ENCODE results near the gene NEK7.
A peak's percentile ranks its signal among the peaks of the same experiment; 100 is the strongest.

The NEK7 gene

DNA sequence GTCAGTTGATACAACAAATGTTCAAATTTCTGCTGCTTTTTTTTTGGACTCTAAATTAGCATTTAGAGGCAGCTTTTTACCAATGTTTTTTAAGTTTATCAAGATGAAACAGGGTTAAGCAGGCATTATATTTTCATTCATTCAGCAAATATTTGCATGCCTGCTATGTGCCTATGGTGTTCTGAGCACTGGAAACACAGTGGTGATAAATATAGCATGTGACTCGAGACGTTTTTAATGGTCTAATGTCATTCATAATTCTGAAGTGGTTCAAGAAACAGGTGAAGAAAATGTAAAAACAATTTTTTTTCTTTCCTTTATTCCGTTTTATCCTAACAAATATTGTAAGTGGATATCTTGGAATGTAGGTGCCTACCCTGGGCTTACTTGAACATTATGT, 26.8 kb downstream of the NEK7 start:
- H2AFZ ChIP-seq (ENCODE audit: low read length) = no peak overlapping the region
- DNase-seq = no peak
- no peaks in the 10 kb centered on the region for H3K9me2 ChIP-seq (replicated peaks; ENCODE audit: insufficient read depth, low read length)
- no peak overlapping the region for H3K4me2 ChIP-seq (ENCODE audit: low read depth, low read length)
- H3K27ac ChIP-seq (ENCODE audit: low read length) = no peak overlapping the region
- H3F3A ChIP-seq (ENCODE audit: insufficient read depth, low read length) = no peaks in the 10 kb centered on the region
- H3K4me1 ChIP-seq (ENCODE audit: low read length) = peaks cover 13% of the 10 kb centered on the region
- no peaks in the 10 kb centered on the region for H3K36me3 ChIP-seq (replicated peaks; ENCODE audit: insufficient read depth, low read length)
- H3K9ac ChIP-seq (ENCODE audit: low read length) = no peak overlapping the region
- H4K20me1 ChIP-seq (ENCODE audit: insufficient read depth, low read length) = peaks cover 3% of the 10 kb centered on the region; the same call in 1 of the 2 replicates
- H3K9me3 ChIP-seq (replicated peaks; ENCODE audit: insufficient read depth, low read length) = no peaks in the 10 kb centered on the region
- TF ChIP-seq CTCF (IDR thresholded peaks at IDR 0.05; ENCODE audit: low read length) (no peak), EZH2 (optimal IDR thresholded peaks at IDR 0.05; ENCODE audit: low read depth, low read length) (no peak), EZH2phosphoT487 (IDR thresholded peaks at IDR 0.05; ENCODE audit: low read length) (no peak)
- peaks cover 99% of the 10 kb centered on the region for H3K79me2 ChIP-seq (ENCODE audit: low read length)
- H3K4me3 ChIP-seq (ENCODE audit: low read length) = no peak overlapping the region
- H3K27me3 ChIP-seq (replicated peaks; ENCODE audit: insufficient read depth, low read length) = no peaks in the 10 kb centered on the region

DNA sequence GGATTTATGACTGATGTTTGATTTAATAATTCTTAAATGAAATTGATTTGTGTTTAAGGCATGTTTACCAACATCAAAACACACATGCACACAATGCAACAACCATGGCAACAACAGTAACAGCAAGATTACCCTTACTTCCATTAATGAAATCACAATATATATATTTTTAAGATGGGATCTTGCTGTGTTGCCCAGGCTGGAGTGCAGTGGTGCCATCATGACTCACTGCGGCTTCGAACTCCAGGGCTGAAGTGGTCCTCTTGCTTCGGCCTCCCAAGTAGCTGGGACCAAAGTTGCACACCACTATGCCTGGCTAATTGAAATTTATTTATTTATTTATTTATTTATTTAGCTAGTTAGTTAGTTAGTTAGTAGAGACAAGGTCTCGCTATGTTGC, 27.7 kb downstream of the NEK7 start:
- no peak for DNase-seq
- H3K79me2 ChIP-seq (ENCODE audit: low read length) = peaks cover 99% of the 10 kb centered on the region

GRCh38 chr1:198185146-198185545, 28.3 kb downstream of the NEK7 start:
- TF ChIP-seq EZH2phosphoT487 (IDR thresholded peaks at IDR 0.05; ENCODE audit: low read length) (no peak), CTCF (IDR thresholded peaks at IDR 0.05; ENCODE audit: low read length) (no peak), EZH2 (optimal IDR thresholded peaks at IDR 0.05; ENCODE audit: low read depth, low read length) (no peak)
- Histone ChIP-seq H4K20me1 (ENCODE audit: insufficient read depth, low read length) (no peaks in the 10 kb centered on the region), H3K9me3 (replicated peaks; ENCODE audit: insufficient read depth, low read length) (no peaks in the 10 kb centered on the region), H2AFZ (ENCODE audit: low read length) (no peak overlapping the region), H3K4me1 (ENCODE audit: low read length) (0 out of 2 replicates have a peak, but pooled peaks cover 3% of the 10 kb centered on the region), H3K36me3 (replicated peaks; ENCODE audit: insufficient read depth, low read length) (no peaks in the 10 kb centered on the region), H3K27ac (ENCODE audit: low read length) (no peak overlapping the region), H3F3A (ENCODE audit: insufficient read depth, low read length) (no peaks in the 10 kb centered on the region), H3K27me3 (replicated peaks; ENCODE audit: insufficient read depth, low read length) (no peaks in the 10 kb centered on the region), H3K4me3 (ENCODE audit: low read length) (no peak overlapping the region; the same call in 1 of the 2 replicates), H3K79me2 (ENCODE audit: low read length) (peaks cover 99% of the 10 kb centered on the region), H3K9me2 (replicated peaks; ENCODE audit: insufficient read depth, low read length) (no peaks in the 10 kb centered on the region), H3K4me2 (ENCODE audit: low read depth, low read length) (0 out of 2 replicates have a peak overlapping the region, but pooled peaks have one; percentile 34), H3K9ac (ENCODE audit: low read length) (no peak overlapping the region)
- no peak for DNase-seq

More for the DNA sequence above, 27.7 kb downstream of the NEK7 start:
- H3K4me1 ChIP-seq (ENCODE audit: low read length) = peaks cover 7% of the 10 kb centered on the region
- H3K9ac ChIP-seq (ENCODE audit: low read length) = no peak overlapping the region
- H3K9me3 ChIP-seq (replicated peaks; ENCODE audit: insufficient read depth, low read length) = no peaks in the 10 kb centered on the region
- H3K4me3 ChIP-seq (ENCODE audit: low read length) = no peak overlapping the region
- no peak for TF ChIP-seq EZH2phosphoT487 (IDR thresholded peaks at IDR 0.05; ENCODE audit: low read length)
- no peak for TF ChIP-seq CTCF (IDR thresholded peaks at IDR 0.05; ENCODE audit: low read length)
- no peak for TF ChIP-seq EZH2 (optimal IDR thresholded peaks at IDR 0.05; ENCODE audit: low read depth, low read length)
- H3K27me3 ChIP-seq (replicated peaks; ENCODE audit: insufficient read depth, low read length) = no peaks in the 10 kb centered on the region
- no peaks in the 10 kb centered on the region for H3F3A ChIP-seq (ENCODE audit: insufficient read depth, low read length)
- no peak overlapping the region for H3K27ac ChIP-seq (ENCODE audit: low read length)
- H4K20me1 ChIP-seq (ENCODE audit: insufficient read depth, low read length) = no peaks in the 10 kb centered on the region
- no peaks in the 10 kb centered on the region for H3K36me3 ChIP-seq (replicated peaks; ENCODE audit: insufficient read depth, low read length)
- H2AFZ ChIP-seq (ENCODE audit: low read length) = no peak overlapping the region
- no peak overlapping the region for H3K4me2 ChIP-seq (ENCODE audit: low read depth, low read length)
- no peaks in the 10 kb centered on the region for H3K9me2 ChIP-seq (replicated peaks; ENCODE audit: insufficient read depth, low read length)
